GOT3 (cell line): ENCODE results near the gene ERICH6.

ENCODE experiments used
- DNase-seq: peaks from one replicate; lab custom pipeline; 2025; ENCODE audit warnings: mixed read lengths; lab: John Stamatoyannopoulos, UW

ERICH6 gene

GRCh38 chr3:150703756-150704344 lies at the start of gene ERICH6:
ERICH6 (minus strand) TSS chr3:150703920; CDS start chr3:150703898, 22 bp downstream.
- DNase-seq: peak; percentile 92

DNA sequence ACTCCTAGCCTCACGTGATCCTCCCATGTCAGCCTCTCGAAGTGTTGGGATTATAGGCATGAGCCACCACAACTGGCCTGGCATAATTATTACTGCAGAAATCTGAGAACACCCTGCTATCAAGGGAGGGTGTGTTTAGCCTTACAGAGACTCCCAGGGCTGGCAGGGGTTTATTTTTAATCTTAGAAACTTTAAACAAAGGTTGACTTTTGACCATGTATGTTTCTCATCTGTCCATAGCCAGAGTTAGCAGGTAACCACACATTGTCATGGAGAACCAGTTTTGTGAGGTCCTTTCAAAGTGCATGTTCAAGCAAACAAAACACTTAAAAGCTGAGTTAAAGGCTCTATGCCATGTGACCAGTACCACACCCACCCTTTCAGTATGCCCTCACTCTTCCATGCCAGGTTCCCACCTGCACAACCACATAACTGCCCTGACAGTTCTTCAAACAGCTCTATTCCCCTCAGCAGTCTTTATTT lies 48.1 kb upstream of the ERICH6 start:
- DNase-seq: no peak

GRCh38 chr3:150749255-150749654 lies 45.5 kb upstream of the ERICH6 start:
- DNase-seq: no peak

GRCh38 chr3:150748684-150749047 lies 44.9 kb upstream of the ERICH6 start:
- no peak for DNase-seq

DNA sequence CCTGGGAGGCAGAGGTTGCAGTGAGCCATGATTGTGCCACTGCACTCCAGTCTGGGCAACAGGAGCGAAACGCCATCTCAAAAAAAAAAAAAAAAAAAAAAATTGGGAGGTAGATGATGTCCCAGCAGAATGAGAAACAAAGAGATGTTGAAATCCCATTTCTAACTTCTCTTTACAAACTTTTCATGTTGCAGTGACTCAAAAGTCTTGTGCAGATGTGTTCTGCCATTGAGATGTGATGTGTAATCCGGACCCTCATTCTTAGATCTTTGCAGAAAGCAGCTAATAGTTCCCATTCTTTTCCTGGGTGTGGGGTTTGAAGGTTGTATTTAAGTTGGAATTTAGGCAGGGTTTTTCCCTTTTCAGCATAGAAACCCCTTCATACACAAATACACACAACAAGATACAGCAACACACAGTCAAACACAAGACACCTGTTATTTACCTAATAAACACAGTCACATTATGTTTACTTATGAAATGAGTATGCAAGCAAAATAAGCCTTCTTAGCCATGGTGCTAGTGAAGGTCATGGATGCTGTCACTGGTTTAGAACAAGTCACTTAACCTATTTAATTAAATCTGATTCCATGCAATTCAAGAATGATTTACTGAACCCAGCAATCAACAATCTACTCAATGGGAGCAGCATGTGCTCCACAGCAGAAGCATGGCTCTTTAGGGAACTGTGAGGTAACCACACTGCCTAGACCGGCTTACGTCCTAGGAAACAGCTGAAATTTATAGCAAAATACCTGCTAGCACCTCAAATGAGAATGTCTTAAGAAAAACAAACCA lies 44.4 kb upstream of the ERICH6 start:
- no peak for DNase-seq

DNA sequence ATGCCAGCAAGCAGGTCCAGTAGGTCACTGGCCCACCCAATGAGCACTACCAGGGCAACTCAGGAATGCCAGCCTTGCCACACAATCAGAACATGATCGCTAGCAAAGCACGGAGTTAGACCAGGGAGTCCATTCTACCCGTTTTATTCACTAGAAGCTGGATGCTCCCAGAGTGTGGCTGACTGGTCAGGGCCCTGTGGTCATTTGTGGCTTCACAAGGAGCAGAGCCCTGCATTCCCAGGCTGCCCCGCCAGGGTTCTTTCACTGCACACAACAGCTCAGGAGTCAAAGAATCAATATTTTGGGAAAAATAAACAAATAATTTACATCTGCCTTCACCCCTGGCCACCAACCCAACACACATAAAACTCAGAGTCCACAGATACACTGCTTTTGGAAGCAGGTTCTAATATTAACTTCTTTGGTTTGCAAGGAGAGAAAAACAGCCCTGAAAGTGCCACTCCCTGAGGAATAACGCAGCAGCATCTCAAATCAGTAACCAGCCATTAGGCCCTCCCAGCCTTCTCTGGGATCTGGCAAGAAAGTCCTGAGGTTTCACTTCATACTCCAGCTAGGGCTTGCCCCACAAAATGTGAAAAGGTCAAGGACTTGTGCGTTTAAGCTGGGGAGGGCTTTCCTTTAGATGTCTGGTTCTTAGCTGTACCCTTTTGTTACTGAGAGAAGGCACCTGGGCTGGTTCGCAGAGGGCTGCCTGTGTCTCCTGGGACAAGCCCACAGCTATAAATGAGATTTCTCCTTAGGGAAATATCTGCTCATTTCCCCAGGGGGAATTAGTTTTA lies 43.3 kb upstream of the ERICH6 start:
- no peak for DNase-seq

- no peak for DNase-seq
Measured at GRCh38 chr3:150745832-150746231, 42.1 kb upstream of the ERICH6 start.

DNA sequence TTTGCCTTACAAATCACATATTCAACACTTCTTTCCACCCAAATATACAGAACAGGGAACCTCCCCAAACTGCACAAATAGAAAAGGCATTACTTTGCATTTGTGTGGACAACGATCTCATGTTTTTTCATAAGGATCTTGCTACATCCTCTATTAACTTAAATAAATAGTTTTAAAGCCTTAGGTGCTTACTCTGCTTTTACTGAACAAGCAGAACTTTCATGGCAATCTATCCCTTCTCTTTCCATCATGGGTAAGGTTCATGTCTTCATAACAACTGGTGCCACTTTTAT lies 41.1 kb upstream of the ERICH6 start:
- DNase-seq: no peak

- DNase-seq: no peak
Measured at GRCh38 chr3:150744041-150744918, 40.6 kb upstream of the ERICH6 start.

DNA sequence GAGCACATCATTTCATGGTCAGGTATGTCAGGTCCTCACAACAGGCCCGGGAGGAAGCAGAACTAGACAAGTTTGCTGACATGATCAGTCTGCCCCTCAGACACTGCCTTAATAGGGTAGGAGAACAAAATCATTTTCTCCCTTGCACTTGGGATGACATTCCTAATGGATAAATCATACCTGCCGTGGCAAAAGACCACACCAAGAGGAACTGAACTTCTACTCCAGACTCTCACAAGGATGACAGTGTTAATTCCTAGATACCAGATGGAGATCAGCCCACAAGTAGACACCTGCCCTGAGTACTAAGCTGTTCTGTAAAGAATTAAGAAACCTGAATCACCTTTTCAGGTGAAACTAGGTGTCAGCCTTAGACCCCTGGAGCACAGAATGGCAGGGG lies 39.8 kb upstream of the ERICH6 start:
- DNase-seq: no peak

DNA sequence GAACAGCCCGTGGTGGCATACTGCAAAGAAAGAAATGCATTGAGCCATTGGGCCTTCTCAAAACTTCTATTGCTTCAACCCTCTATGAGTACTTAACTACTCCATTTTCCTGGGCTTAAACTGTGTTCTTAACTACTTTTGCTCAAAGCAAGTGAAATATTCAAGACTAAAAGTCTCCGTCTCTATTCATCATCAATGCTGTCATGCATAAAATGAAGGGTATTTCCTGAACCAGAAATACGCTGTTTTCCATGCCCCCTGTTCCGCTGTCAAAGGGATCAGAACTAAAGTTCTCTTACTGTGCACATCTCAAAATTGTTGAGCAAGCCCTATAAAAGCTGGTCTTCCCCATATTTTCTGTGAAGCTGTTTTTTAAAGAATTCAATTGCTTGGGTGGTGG lies 39.0 kb upstream of the ERICH6 start:
- DNase-seq: no peak

DNA sequence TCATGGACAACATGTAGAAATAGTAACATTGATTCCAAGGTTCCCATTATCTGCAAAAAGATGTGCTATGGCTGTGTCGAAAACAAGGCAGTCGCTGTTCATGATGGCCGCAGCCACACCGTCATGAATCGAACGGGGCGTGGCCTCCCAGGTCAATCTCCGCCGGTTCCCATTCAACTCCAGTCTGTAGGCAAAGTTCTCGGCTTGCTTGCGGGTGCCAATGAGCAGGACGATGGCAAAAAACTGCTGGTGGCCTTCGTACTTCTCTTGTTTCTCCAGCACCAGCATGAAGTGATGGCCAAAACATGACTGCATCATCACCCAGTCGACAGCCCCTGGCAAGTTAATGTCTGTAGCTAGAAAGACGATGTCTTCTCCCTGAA lies 38.4 kb upstream of the ERICH6 start:
- no peak for DNase-seq

DNA sequence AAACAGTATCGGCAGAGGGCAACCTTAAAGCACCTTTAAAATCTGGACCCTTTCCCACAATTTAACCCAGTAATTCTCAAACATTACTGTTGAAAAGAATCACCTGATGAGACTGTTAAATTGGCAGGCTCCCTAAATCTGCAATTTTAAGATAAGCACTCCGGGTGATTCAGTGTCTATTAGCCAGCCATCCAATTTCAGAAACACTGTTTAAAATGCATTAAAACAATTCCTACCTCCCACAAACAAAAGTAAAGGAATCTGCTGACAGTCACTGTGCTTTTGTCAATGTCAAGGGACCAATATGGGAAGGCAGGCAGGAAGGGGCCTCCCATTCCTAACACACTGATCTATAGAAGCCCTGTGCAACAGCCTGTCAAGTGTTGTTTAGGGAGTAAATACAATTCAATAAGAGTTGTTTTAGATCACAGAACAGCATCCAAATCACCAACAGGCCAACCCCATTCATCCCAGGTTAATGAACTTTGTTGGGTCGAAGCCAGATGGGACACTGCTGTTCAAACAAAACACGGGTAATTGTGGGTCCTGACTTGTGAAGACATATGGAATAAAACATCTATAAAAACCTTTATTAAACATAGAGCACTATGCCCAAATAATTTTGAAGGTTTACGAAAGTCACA lies 37.9 kb upstream of the ERICH6 start:
- no peak for DNase-seq

GRCh38 chr3:150740733-150741496 lies 37.2 kb upstream of the ERICH6 start:
- DNase-seq: no peak

GRCh38 chr3:150739877-150740645 lies 36.3 kb upstream of the ERICH6 start:
- DNase-seq: no peak

- DNase-seq: no peak
Measured at GRCh38 chr3:150739200-150739863, 35.6 kb upstream of the ERICH6 start.

- DNase-seq: no peak
Measured at GRCh38 chr3:150738688-150739087, 35.0 kb upstream of the ERICH6 start.

DNA sequence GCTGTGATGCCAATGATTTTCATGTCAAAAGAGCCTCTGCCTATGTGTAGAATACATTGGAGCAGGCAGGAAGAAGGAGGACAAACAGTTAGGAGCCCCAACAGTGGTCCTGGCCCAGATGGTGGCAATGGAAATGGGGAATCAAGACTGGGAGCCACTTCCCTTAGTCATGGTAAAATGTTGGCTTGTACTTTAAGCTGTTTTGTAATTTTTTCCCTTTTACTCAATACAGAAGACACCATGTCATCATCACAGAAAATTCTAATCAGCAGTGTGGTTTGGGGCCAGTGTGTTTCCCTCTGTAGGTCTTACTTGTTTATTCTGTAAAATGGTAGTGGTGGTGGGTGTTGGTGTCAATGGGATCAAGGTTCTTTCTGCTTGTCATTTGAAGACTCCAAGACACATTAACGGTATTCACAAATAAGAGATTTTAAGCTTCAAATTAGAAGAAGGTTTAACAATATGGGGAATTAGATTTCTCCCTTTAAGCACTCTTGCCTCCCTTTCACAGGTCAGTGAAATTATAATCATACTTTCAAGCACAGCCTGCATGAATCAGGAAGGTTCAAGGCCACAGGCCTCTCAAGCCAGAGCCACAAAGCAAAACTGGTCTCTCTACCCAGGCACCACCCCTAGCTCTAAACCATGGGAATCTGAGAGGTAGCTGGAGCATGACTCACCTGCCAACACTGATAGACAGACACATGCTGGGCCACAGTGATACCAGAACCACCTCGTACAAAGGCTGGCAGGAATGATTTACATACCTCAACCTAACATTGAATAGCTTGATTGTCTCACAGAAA lies 34.4 kb upstream of the ERICH6 start:
- no peak for DNase-seq
